GM12864 (cell line): Measurements from ENCODE around the gene GPRIN1.

Experiments used
- DNase-seq: peaks from one replicate; pipeline ENCODE4 v3.0.0-alpha.2; 2011; ENCODE audit warnings: low read depth
- H3K4me3 ChIP-seq: 2 replicates; pipeline ENCODE4 v1.5.1; 2011; ENCODE audit warnings: mild to moderate bottlenecking, low read depth, low read length, control low read depth
- CTCF ChIP-seq: IDR thresholded peaks from 2 replicates; pipeline ENCODE4 v1.5.1; 2011; ENCODE audit warnings: low read depth, mild to moderate bottlenecking, moderate library complexity, low read length, control low read depth, inconsistent platforms; ENCODE audit errors: missing control alignments

Gene GPRIN1

GRCh38 chr5:176647030-176647842 is 37.3 kb upstream of the GPRIN1 start, which contains the start of gene TSPAN17:
Gene TSPAN17, plus strand, starts transcription at chr5:176647484. Its CDS starts 132 bp downstream, at chr5:176647616.
- peak; percentile 90 for DNase-seq
- peak within 1 kb of the TSS; percentile 76 for H3K4me3 ChIP-seq
- TF ChIP-seq CTCF, result no peak

- no peak for TF ChIP-seq CTCF
- no peak for DNase-seq
- H3K4me3 ChIP-seq, result peak overlapping the region; percentile 58
Observed at GRCh38 chr5:176646707-176647029, 36.7 kb upstream of the GPRIN1 start.

- H3K4me3 ChIP-seq, result peak overlapping the region; percentile 58; the same call in 1 of the 2 replicates
- TF ChIP-seq CTCF, result no peak
- no peak for DNase-seq
Observed at GRCh38 chr5:176646049-176646706, 36.2 kb upstream of the GPRIN1 start.

GRCh38 chr5:176644878-176645670 is 35.1 kb upstream of the GPRIN1 start:
- DNase-seq, result no peak
- TF ChIP-seq CTCF, result no peak
- no peak overlapping the region for H3K4me3 ChIP-seq

- DNase-seq, result no peak
- H3K4me3 ChIP-seq, result no peak overlapping the region
- TF ChIP-seq CTCF, result no peak
Observed at GRCh38 chr5:176644294-176644693, 34.3 kb upstream of the GPRIN1 start.

GRCh38 chr5:176643491-176644219 is 33.7 kb upstream of the GPRIN1 start:
- no peak for DNase-seq
- TF ChIP-seq CTCF, result no peak
- no peak overlapping the region for H3K4me3 ChIP-seq
